Activated CD8-positive, alpha-beta memory T cell treated with anti-CD3 and anti-CD28 coated beads for 36 hours (primary cell): ENCODE measurements around the gene PEX5. TPM values are rescaled to one million over a fixed set of nuclear protein-coding genes. Genes with fewer than 3 reads are reported as not detected.
"Not testable (repeated sequence)": the region's sequence is repeated elsewhere in the genome, so short reads cannot be mapped to it uniquely, and the experiment has no call there.

ENCODE experiments used
- CTCF ChIA-PET: fragments of 350-600 bp; sonication (Branson Sonifier 250); formaldehyde crosslinking; loops from one replicate; lab custom pipeline; 2021; ENCODE audit warnings: antibody characterized with exemption; lab: Charles Lee
- POLR2A ChIA-PET: fragments of 350-600 bp; sonication (Branson Sonifier 250); formaldehyde crosslinking; loops from one replicate; lab custom pipeline; 2021; ENCODE audit warnings: antibody characterized with exemption; lab: Charles Lee
- total RNA-seq, 2 experiments: library from RNA; stranded (reverse); gene quantifications; one replicate each; pipeline ENCODE4 v1.2.3, GENCODE V29; 2021

PEX5 gene
- total RNA-seq, 2 experiments from 2014 or later: 36.9 to 37.5 TPM

GRCh38 chr12:7203109-7203508 is 13.6 kb downstream of the PEX5 start:
- CTCF ChIA-PET: no interaction called here

GRCh38 chr12:7205091-7205490 is 15.6 kb downstream of the PEX5 start:
- ChIA-PET CTCF (interaction anchor here (0.8 kb wide), 1 partner anchor 15 kb away, joined by 3 read pairs; no protein-coding TSS in a partner anchor), POLR2A (no interaction called here)

More at GRCh38 chr12:7203109-7203508, 13.6 kb downstream of the PEX5 start:
- POLR2A ChIA-PET: no interaction called here

GRCh38 chr12:7206691-7207090 is 17.2 kb downstream of the PEX5 start:
- ChIA-PET CTCF (no interaction called here), POLR2A (no interaction called here)

- ChIA-PET POLR2A (no interaction called here), CTCF (no interaction called here)
These were observed 18.6 kb downstream of the PEX5 start for GRCh38 chr12:7207866-7208625.

GRCh38 chr12:7209958-7210357 is 20.5 kb downstream of the PEX5 start:
- POLR2A ChIA-PET: no interaction called here
- CTCF ChIA-PET: no interaction called here

- ChIA-PET CTCF (no interaction called here), POLR2A (no interaction called here)
These were observed 21.2 kb downstream of the PEX5 start for GRCh38 chr12:7210642-7211151.

GRCh38 chr12:7212678-7213077 is 23.2 kb downstream of the PEX5 start:
- CTCF ChIA-PET: interaction anchor here (0.9 kb wide), 1 partner anchor 248 kb away, joined by 3 read pairs; no protein-coding TSS in a partner anchor
- POLR2A ChIA-PET: interaction anchor here (0.7 kb wide), 1 partner anchor 295 kb away, joined by 15 read pairs; no protein-coding TSS in a partner anchor

- CTCF ChIA-PET, POLR2A ChIA-PET: not testable (repeated sequence)
These were observed 24.3 kb downstream of the PEX5 start for GRCh38 chr12:7213745-7214144.

GRCh38 chr12:7217475-7218069 is 28.1 kb downstream of the PEX5 start:
- CTCF ChIA-PET: no interaction called here
- POLR2A ChIA-PET: no interaction called here

- ChIA-PET CTCF (interaction anchor here (1.0 to 1.9 kb wide), 4 partner anchors 237 to 418 kb away, joined by 4 to 8 read pairs (median 6); no protein-coding TSS in a partner anchor), POLR2A (no interaction called here)
These were observed 30.2 kb downstream of the PEX5 start for GRCh38 chr12:7219599-7220243.

- ChIA-PET POLR2A (no interaction called here), CTCF (interaction anchor here (1.9 kb wide), 1 partner anchor 239 kb away, joined by 8 read pairs; no protein-coding TSS in a partner anchor)
These were observed 32.0 kb downstream of the PEX5 start for GRCh38 chr12:7221486-7221885.

GRCh38 chr12:7229741-7230140 is 40.3 kb downstream of the PEX5 start:
- CTCF ChIA-PET: no interaction called here
- POLR2A ChIA-PET: no interaction called here

- ChIA-PET CTCF (no interaction called here), POLR2A (no interaction called here)
These were observed 52.0 kb downstream of the PEX5 start for GRCh38 chr12:7241404-7242005.

GRCh38 chr12:7242176-7243101 is 53.0 kb downstream of the PEX5 start:
- POLR2A ChIA-PET: no interaction called here

GRCh38 chr12:7251328-7251996 is 62.0 kb downstream of the PEX5 start:
- POLR2A ChIA-PET, CTCF ChIA-PET: not testable (repeated sequence)

More at GRCh38 chr12:7242176-7243101, 53.0 kb downstream of the PEX5 start:
- CTCF ChIA-PET: interaction anchor here (0.7 kb wide), 1 partner anchor 218 kb away, joined by 3 read pairs; no protein-coding TSS in a partner anchor

GRCh38 chr12:7259060-7259459 is 69.6 kb downstream of the PEX5 start:
- CTCF ChIA-PET: no interaction called here
- POLR2A ChIA-PET: no interaction called here
